Activated CD4-positive, alpha-beta T cell treated with anti-CD3 and anti-CD28 coated beads for 48 hours (primary cell): ENCODE data around the gene DSP.

Source experiments
- DNase-seq: peaks from one replicate; pipeline ENCODE4 v3.0.0-alpha.2; 2020

The DSP gene

DNA sequence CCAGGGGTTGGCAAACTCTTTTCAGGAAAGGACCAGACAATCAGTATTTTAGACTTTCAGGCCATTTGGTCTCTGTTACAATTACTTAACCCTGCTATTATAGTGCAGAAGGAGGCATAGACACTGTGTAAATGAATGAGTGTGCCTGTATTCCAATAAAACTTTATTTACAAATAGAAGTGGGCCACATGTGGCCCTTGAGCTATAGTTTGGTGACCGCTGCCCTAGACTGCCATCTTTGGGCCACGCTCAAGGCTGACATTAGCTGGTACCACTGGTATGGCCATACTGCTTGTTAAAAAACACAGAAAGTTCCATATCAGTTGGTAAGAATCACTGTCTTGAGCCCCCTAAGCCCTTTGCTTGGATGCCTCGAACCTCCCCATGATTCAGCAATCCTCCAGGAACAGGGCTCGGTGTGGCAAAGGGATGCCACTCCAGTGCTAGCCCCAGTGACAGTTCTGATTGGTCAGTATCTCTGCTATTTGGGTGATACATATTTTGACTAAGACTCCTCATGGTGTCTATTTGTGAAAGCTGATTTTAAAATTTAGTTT is 25.2 kb downstream of the DSP start:
- DNase-seq, result no peak

DNA sequence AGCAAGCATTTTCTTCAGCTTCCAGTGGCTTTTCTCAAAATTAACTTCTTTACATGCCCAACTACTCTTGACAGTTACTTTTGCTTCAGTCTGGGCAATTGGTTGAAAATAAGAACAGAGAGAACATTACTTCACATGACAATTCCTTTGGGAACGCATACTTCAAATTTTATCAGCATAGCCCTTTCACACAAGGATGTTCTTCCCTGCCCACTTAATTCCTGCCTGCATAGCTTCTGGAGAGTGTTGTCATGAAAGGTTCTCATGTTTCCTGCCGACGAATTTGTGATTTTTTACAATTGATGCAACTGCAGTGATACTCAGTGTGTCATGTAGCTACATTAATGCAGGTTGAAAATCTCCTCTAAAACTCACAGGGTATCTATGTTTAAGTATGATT is 26.6 kb downstream of the DSP start:
- no peak for DNase-seq

DNA sequence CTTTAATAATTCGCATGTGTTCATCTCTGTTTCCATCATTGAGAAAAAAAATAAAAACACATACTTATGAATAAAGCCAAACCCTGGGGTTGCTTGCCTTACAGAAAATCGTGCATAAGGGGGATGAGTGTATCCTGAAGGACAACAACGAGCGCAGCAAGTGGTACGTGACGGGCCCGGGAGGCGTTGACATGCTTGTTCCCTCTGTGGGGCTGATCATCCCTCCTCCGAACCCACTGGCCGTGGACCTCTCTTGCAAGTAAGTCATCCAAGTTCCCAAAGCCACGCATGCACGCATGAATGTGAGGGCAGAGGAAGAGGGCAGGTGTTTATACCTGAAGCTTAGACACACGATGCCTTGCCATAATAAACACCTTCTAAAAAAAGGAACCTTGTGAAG is 27.6 kb downstream of the DSP start:
- DNase-seq, result no peak

DNA sequence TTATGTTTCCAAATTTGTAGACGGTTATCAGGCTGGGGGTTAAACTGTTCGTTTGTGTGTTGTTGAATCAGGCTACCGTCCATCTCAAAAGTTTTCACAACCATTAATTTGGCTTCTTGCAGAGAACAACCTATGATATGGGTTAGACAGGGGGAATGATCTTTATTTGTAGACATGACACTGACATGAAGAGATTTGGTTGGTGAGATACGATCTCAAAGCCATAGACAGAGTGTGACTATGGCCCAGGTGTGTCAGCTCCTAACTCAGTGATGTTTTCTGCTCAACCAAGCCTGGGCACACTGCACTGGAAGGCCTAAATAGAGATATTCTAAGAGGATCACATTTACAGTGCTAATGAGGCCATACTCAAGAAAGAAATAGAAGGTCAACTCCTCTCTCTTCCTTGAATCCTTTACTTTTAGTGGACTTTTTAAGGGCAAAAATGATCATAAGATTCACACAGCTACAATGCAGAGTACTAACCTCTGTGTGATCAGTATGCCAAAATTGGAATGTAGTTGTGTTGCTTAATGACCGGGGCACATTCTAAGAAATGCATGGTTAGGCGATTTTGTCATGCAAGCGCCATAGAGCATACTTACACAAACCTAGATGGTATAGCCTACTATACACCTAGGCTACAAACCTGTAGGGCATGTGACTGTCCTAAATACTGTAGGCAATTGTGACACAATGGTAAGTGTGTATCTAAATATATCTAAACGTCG is 30.9 kb downstream of the DSP start:
- no peak for DNase-seq

DNA sequence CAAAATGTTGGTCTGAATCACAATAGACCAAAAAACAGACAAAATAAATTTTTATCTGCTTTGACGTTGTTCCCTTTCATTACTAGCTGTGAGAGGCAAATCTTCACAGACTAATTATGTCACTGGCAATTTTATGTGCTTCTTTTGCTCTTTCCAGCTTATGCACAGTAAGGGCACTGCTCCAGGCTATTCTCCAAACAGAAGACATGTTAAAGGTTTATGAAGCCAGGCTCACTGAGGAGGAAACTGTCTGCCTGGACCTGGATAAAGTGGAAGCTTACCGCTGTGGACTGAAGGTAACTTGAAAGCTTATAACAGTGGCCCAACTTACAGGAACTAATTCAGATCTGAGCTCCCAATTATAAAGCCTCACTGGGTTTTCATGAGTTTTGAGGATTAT is 33.0 kb downstream of the DSP start:
- DNase-seq, result no peak

DNA sequence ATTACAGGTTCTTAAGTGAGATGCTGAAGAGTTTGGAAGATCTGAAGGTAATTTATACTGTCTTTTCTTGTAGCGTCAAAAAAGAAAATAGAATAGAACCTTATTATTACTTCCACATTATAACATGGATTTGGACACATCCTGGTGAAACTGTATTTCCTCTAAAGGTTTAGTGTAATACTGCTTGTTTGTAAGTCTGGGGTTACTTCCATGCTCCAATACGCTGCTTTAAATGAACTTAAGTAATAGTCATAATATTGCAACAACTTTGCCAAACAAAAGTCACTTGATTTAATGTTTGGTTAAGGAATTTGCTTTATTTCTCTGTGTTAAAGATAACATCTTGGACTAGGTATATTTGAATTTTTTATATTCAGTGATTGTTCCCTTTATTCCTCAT is 37.0 kb downstream of the DSP start:
- DNase-seq, result no peak

DNA sequence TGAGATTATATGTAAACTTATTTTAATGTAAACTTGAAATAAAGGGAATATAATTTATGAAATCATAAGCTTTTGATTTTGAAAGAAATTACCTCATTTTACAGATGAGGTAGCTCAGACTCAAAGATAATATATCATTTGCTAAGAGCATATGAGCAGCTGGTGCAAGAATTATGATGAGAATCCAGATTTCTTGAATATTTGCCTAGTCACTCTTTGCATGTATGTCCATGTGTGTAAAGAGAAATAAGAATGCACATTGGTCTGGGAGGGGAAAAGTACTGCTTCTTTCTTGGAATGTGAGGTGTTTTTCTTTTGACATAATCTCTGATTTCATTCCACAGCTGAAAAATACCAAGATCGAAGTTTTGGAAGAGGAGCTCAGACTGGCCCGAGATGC is 37.5 kb downstream of the DSP start:
- DNase-seq, result no peak

DNA sequence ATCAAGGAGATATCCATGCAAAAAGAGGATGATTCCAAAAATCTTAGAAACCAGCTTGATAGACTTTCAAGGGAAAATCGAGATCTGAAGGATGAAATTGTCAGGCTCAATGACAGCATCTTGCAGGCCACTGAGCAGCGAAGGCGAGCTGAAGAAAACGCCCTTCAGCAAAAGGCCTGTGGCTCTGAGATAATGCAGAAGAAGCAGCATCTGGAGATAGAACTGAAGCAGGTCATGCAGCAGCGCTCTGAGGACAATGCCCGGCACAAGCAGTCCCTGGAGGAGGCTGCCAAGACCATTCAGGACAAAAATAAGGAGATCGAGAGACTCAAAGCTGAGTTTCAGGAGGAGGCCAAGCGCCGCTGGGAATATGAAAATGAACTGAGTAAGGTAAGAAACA is 38.4 kb downstream of the DSP start:
- DNase-seq, result no peak

DNA sequence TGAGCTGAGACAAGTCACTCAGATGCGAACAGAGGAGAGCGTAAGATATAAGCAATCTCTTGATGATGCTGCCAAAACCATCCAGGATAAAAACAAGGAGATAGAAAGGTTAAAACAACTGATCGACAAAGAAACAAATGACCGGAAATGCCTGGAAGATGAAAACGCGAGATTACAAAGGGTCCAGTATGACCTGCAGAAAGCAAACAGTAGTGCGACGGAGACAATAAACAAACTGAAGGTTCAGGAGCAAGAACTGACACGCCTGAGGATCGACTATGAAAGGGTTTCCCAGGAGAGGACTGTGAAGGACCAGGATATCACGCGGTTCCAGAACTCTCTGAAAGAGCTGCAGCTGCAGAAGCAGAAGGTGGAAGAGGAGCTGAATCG is 39.1 kb downstream of the DSP start:
- no peak for DNase-seq

DNA sequence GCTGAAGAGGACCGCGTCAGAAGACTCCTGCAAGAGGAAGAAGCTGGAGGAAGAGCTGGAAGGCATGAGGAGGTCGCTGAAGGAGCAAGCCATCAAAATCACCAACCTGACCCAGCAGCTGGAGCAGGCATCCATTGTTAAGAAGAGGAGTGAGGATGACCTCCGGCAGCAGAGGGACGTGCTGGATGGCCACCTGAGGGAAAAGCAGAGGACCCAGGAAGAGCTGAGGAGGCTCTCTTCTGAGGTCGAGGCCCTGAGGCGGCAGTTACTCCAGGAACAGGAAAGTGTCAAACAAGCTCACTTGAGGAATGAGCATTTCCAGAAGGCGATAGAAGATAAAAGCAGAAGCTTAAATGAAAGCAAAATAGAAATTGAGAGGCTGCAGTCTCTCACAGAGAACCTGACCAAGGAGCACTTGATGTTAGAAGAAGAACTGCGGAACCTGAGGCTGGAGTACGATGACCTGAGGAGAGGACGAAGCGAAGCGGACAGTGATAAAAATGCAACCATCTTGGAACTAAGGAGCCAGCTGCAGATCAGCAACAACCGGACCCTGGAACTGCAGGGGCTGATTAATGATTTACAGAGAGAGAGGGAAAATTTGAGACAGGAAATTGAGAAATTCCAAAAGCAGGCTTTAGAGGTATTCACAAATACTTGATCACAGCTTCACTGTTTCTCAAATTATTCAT is 39.6 kb downstream of the DSP start:
- no peak for DNase-seq

DNA sequence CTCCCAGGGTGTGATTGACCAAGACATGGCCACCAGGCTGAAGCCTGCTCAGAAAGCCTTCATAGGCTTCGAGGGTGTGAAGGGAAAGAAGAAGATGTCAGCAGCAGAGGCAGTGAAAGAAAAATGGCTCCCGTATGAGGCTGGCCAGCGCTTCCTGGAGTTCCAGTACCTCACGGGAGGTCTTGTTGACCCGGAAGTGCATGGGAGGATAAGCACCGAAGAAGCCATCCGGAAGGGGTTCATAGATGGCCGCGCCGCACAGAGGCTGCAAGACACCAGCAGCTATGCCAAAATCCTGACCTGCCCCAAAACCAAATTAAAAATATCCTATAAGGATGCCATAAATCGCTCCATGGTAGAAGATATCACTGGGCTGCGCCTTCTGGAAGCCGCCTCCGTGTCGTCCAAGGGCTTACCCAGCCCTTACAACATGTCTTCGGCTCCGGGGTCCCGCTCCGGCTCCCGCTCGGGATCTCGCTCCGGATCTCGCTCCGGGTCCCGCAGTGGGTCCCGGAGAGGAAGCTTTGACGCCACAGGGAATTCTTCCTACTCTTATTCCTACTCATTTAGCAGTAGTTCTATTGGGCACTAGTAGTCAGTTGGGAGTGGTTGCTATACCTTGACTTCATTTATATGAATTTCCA is 43.9 kb downstream of the DSP start:
- no peak for DNase-seq

DNA sequence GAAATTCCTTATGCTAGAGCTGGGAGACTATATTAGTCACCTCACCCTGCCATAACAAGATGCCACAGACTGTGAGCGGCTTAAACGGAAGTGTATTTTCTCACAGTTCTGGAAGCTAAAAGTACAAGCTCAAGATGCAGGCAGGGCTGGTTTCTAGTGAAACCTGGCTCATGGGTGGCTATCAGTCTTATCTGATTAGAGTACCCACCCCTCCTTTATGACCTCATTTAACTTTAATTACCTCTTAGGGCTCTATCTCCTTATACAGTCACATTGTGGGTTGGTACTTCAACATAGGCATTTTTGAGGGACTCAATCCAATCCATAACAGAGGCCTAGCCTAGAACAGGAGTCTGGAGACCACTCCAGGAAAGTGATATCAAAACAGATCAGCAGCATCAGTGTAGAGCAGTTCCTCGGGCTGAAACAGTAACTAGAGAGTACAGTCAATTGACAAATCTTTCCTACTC is 46.2 kb downstream of the DSP start:
- DNase-seq, result no peak

DNA sequence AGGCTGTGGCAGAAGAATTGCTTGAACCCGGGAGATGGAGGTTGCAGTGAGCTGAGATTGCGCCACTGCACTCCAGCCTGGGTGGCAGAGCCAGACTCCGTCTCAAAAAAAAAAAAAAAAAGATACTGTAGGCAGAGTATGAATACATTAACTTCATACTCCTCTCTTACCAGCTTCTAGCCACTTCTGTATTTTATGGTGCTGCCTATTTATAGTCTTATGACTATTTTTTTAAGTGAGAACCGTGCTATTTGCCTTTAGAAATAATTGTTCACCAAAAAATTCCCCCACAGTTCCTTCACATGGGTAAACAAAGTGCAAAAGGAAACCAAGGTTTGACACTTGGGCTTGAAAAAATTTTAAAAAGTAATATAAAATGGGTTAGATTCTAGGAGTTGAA is 47.0 kb downstream of the DSP start:
- DNase-seq, result no peak

DNA sequence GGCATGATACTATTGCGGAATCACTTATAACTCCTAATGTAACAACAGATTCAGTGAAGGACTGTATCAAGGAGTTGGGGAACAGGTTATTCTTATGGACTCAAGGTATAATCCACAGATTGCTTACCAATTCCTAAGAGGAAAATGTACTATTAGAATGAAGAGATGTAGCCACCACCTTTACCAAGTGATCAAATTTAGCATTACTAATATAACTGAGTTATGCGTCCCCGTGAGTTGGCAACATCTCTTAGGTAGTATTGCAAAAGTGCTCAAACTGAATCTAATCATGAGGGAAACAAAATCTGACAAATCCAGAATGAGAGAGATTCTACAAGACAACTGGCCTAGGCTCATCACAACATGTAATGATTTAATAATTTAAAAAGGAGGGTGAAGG is 47.8 kb downstream of the DSP start:
- no peak for DNase-seq

DNA sequence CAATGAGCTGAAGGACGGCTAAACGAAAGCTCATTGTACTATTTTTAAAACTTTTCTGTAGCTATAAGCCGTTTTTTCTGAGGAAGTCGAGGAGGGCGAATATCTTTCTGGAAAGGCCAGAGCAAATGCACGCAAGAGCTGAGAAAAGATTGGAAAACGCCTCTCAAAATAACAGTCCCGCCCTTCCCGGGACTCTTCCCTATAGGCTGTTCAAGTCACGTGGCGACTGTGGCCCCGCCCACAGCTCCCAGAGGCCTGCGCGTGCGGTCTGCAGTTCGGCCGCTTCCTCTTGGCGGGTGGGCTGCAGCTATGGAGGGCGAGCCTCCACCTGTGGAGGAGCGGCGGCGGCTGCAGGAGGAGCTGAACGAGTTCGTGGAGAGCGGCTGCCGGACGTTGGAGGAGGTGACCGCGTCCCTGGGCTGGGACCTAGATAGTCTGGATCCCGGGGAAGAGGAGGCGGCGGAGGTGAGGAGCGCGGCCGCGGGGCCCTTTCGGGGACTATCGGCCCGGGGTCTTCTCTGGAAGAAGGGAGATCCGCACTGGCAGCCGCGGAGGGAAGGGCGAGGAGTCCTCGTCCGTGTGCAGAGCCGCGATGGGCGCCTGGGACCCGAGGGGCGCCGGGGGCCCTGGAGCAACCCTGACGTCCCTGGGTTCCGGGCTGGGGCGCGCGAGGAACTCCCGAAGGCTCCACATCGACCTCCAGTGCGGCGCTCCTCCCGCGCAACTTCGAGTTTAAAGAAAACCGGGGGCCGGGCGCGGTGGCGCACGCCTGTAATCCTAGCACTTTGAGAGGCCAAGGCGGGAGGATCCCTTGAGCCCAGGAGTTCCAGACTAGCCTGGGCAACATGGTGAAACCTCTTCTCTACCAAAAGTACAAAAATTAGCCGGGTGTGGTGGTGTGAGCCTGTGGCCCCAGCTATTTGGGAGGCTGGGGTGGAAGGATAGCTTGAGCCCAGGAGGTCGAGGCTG is 48.8 kb downstream of the DSP start, which contains the start of gene SNRNP48:
TSS of gene SNRNP48 (plus strand) at position 250 of the 969 bp plus-strand sequence. CDS start at position 310, 60 bp downstream.
- peak; percentile 94 for DNase-seq

DNA sequence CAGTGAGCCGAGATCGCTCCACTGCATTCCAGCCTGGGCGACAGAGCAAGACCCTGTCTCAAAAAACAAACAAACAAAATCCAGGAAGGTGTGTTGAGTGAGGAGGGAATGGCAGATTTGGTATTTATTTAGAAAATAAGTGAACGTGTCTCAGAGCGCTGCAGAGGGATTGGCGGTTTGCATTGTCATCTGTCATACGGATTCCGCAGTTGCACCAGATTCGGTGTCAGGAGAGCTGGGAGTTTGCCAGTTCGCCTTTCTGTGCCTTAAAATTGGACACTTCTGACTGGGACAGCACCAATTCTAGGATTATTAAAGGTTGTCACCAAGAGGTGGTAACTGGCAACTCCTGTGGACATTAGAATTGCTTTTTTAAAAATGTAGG is 49.4 kb downstream of the DSP start:
- DNase-seq, result no peak

DNA sequence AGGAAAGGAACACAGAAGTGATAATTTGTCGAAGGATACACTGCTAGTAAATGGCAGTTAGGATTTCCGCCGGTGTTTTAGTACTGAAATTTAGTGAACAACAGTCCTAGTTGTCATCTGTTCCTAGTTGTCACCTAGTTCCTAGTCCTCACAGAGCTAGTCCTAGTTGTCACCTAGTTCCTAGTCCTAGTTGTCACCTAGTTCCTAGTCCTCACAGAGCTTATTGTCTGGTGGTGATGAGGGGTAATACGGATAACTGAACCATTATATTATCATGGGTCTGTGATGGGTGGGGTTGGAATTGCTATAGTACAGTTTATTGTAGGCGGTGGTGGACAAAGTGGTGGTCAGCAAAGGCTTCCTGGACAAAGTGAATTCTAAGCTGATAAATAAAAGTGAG is 50.3 kb downstream of the DSP start:
- DNase-seq, result no peak

DNA sequence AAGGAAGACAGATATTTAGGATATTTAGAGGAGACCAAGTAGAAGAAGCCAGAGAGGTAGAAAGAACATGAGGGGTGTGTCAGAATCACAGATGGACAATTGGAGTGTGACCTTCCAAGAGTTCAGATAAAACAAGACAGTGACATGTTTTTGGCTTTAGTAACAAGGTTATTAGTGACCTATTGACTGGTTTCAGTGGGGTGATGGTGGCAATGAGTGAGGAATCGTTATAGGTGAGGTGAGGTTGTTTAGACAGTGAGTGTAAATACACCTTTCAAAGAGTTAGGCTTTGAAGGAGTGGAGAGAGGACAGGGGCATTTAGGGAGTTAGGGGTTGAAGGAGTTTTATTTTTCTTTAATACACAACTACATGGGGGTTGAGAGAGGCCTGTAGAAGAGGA is 51.8 kb downstream of the DSP start:
- no peak for DNase-seq

DNA sequence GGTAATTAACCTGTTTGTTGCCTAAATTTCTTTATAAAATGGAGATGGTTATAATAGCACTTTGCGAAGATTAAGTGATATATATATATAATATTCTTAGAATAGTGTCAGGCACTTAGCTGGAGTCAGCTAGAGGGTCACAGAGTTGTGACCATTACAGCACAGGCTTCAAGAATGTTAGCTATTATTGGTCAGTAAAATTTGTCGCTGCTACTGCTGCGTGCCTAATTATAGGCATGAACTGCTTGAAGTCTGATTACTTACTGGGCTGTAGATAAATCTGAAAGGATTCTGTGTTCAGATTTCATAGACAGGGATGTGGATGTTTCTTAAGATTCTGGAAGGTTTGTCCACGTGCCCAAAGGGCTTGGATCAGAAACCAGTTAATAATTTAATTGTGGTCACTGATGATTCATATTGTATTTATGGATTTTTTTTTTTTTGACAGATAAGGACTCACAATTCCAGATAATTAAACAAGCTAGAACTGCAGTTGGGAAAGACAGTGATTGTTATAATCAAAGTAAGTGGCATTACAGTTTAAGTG is 53.2 kb downstream of the DSP start:
- no peak for DNase-seq

DNA sequence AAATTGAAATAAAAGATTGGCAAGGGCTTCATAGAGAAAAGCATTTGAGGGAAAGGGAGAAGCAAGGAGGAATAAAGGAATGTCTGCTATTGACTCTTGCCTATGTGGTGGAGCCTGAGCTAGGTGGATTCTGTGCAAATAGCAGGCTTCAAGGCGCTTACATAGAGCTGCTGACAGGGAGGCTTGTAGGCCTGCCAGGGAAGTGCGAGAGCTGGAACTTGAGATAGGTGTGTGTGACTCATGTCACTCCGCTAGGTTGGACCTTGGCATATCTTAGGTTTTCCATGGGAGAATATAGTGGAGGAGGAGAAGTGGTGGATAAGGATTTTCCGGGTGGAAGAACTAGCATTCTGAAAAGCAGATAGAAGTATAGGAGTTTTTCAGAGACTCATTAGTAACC is 62.5 kb downstream of the DSP start:
- DNase-seq, result no peak

DNA sequence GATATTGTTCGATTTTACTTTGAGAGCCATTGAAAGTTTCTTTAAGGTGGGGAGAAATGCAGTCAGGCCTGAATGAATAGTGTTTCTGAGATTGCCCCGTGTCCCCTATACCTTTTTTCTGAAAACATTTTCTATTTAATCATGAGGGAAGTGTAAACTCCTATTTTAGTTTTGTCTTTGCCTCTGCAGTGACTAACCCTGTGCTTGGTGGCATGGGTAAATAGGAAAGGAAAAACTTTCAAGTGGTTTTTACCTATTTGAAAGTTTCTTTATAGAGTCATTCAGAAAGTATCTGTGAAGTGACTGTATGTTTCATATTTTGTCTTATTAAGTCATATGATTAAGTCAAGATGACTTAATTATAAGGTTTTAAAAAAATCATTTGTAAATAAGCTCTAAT is 63.0 kb downstream of the DSP start:
- DNase-seq, result no peak
